SHP77 (cell line): Measurements from ENCODE around the gene EIF4E1B.

ENCODE experiments used
- DNase-seq, 2 experiments: peaks; one replicate each; lab custom pipeline; 2025; lab: John Stamatoyannopoulos, UW

Gene EIF4E1B

DNA sequence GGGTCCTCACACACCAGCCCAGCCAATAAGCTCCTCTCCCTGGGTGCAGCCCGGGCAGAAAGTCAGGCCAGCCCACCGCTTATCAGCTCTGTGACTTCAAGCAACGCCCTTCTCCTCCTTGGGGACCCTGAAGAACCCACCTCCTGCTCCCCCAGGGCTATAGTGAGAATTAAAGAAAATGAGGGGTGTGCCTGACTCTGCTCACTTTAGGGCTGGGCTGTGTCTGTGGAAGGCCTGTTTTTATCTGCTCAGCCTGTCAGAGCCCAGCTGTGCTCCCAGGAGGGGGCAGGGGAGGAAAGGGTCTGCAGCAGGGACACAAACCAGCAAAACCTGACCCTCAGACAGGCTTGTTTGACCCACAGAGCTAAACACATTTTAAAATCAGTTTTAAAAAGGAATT is 24.4 kb upstream of the EIF4E1B start:
- DNase-seq, result no peak

DNA sequence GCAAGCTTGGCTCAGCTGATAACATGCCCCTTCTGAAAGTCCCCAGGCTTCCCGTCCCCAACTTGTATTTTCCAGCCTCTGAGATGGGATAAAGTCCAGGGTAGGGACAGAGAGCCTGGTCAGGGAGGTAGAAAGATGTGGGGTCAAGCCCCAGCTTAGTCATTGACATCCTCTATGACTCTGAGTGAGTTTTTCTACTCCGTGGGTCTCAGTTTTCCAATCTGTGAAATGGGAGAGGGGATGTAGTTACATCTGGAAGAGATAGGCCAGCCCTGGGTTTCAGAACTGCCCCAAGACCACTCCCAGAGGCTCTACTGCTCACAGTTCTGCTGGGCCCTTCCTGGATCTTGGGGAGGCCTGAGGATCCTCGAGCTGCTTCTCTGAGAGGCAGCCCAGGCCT is 23.6 kb upstream of the EIF4E1B start:
- DNase-seq, result no peak

DNA sequence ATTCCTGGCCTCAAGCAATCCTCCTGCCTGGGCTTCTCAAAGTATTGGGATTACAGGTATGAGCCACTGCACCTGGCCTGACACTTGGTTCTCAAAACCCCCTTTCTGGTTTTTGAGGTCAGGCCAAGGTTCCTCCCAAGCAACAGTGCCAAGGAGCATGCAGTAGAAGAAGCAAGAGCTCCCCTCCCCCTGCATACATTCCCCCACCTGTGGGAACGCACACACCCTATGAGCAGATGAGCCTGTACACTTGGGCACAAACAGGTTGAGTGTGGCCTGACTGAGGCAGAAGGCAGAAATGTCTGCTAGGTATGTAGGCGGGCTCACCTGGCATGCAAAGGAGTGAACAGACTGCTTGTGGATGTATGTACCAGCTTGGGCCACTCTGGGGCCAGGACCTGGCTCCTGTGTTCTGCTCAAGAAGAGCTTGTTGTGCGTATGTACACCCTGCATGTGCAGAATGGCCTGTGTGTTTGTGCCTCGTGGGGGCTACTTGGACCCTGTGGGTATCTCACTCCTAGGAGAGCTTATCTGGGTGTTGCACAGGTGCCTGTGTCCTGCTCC is 22.3 kb upstream of the EIF4E1B start:
- no peak for DNase-seq

DNA sequence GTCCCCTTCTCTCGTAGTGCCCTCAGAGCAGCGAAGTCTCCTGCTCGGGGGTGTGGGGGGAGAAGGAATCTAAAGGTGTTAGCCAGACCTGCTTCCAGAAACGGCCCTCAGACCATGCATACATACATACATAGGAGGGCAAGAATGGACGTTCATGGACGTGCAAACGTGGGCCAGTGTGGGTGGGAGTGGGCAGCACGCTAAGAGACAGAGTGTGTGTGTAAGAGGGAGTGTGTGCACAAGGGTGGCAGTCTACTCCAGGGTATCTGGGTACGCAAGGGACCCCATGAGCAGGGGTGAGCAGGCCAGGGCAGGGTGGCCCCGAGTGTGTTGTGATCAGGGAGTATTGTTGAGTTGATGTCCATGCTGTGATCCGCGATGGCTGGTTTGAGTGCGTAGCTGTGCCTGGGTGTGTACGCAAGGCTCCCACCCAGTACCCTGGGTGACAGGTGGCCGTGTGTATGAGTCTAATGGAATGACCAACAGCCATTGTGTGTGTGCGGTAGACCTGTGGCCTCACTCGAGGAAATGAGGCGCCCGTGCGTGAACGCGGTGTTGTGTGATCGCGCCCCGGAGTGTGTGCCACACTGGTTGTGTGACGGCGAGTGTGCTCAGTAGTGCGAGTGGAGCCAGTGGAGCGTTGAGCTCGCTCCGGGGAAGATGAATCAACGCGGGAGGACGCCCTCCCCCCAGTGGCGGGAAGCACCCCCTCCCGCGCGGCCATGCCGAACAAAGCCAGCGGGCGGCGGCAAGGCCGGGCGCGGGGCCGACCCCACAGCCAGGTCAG is 21.3 kb upstream of the EIF4E1B start:
- DNase-seq, result no peak

DNA sequence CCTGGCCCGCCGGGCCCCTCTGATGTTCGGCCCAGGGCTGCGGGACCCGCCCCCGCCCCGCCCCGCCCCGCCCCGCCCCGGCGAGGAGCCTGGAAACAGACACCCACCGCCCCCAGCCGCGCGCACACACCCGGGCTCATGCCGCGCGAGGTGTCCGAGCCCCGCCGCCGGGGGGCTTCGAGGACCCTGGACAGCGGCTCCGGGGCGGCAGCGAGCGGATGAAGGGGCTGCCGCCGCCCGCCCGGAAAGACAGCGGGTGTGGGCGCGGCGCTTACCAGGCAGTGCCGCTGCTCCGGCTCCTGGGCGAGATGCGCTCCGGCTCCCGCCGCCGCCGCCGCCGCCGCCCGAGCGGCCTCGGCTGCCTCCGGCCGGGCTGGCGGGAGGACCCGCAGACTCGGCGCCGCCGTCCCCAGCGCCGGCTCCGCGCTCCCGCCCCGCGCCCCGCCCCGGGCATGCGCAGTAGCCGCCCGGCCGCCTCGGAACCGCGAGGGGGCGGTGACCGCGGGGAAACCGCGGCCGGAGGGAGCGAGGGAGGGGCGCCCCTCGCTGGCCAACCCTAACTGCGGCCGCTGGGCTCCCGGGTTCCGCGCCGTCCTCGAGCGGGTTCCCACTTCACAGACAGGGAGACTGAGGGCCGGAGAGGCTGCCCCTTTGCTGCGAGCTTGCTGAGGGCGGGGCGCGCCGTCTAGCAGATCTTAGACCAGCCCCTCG is 20.6 kb upstream of the EIF4E1B start, which contains the start of gene GPRIN1:
TSS of gene GPRIN1 (minus strand) at position 433 of the 711 bp plus-strand sequence. CDS start 10,322 bp downstream, outside the sequence.
- peak; percentile 41 to 61 for DNase-seq

DNA sequence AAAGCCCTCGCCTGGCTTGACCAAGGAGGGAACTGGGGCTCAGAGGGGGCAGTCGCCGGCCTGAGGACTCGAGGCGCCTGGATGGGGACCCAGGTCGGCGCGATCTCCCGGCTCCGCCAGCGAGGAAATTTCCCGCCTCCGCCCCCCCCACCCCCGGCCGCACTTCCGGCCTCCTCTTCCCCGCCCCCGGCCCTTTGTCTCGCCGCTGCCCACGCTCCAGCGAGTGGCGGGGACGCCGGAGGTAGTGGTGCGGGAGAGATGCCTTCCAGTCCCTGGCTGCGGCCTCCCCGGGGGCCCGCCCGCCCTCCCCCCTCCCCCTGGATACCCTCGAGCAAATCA is 20.1 kb upstream of the EIF4E1B start:
- peak; percentile 19 to 39 for DNase-seq

DNA sequence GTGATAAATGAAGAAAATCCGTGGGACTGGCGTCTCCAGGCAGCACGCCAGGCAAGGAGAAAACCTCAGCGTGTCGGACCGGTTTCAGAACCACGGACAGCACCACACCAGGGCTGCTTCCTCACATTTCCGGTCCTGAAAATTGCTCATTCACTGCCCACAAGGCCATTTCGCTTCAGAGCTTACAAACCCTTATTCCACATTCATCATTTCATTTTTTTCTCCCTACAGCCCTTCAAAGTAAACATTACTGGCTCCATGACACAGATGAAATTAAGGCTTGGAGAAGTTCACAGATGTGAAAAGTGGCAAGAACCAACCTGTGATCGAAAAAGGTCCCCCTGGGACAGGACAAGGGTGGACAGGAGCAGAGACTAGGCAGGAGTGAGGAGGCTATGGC is 19.0 kb upstream of the EIF4E1B start:
- no peak for DNase-seq

DNA sequence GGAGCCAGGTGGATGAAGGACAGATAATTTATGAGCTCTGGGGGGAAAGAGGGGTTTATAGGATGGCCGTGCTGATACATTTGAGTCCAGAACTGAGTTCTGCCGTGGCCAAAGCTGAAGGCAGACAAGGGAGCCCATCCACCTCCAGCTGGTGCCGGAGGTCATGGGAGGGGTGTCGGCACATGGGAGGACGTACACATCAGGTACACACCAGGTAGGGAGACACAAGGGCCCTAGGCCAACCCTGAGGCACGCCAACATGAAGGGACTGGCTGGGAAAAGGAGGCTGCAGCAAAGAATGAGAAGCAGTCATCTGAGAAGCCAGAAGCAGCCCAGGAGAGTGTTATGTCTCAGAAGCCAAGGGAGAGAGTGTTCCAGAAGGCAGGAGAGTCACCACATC is 18.5 kb upstream of the EIF4E1B start:
- DNase-seq, result no peak

DNA sequence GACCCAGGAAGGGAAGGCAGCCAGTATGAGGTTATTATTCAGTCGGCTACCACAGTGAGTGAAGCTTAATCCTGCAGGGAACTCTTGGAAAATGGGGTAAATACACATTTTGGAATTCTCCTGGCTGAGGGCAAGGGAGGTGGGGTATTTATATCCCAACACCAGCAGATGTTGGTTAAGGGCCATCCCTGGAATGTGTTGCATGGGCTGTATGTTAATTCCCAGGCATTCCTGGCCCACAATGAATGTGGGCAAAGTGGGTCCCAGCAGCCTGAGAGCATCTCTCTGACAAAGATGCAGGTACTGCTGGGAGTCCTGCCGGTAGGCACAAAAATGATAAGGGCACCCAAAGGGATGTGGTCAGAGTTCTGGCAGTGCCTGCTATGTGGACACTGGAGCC is 17.6 kb upstream of the EIF4E1B start:
- DNase-seq, result no peak

DNA sequence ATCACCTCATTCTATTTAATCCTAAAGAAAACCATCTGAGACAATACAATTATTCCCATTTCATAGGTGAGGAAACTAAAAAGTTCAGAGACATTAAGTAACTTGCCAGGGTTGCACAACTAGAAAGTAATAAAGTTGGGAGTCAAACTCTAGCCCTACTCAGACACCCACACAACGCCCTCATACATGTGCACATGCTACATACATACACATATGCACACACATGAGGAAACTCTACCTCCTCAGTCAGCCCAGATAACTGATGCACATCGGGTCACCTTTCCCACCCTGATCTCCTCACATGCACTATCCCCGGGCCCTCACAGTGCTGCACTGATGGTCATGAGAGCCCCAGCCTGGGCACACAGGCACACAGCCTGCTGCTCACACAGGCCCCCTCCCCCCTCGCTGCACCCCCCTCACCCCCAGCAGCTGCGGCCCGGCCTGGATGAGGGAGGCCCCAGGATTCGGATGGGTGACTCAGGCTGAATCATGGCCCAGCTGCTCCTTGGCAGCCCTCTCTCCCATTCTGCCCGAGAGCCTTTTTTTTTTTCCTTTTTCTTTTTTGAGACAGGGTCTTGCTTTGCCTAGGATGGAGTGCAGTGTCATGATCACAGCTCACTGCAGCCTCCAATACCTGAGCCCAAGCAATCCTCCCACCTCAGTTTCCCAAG is 15.5 kb upstream of the EIF4E1B start:
- DNase-seq, result no peak

DNA sequence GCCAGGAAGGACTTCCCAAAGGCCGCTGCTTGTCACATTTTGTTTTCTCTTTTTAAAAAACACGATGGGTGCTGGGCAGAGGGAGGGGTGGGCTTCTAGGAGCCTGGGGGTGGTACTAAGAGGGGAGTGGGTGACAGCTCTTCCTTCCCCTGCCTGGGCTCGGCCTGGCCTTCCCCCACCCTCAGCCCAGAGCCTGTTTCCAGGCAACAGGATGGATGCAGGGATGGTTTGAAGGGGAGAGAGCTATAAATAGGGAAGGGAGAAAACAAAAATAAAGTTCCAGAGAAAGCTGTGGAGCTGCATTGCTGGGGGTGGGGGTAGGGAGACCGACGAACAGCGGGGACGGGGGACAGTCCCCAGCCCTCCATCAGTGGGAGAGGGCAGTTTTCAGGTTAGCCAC is 14.0 kb upstream of the EIF4E1B start:
- DNase-seq, result no peak

DNA sequence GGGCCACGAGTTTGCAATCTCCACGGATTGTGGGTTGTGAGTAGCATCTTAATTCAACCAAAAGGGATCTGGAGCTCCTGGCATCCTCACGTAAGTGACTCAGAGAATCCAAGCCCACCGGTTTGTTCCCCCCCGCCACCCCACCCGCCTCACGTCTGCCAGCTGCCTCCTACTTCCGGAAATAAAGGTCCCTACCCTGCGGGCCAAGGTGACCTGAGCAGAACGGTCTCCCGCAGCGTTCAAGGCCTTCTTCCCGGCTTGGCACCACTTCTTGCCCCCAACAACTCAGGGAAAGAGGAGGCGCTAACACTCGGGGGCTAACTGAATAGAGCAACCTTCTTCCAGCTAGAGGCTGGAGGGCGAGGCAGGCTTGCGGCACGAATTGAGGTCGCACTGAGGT is 11.7 kb upstream of the EIF4E1B start:
- DNase-seq, result no peak

DNA sequence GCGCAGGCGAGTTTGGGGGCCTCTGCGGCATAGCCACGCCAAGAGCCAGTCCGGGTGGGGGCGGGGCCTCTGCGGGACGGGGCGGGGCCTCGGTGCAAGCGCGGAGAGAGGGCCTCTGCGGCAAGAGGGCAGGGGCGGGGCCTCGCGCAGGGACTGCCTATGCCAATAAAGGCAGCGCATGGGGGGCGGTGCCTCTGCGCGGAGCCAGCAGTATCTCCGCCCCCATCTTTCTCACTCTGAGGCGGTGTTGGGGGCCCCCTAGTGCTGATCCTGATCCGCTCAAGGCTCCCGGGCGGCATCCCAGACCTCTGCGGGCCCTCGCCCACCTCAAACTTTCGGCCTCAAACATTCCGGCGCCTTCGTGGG is 11.3 kb upstream of the EIF4E1B start:
- DNase-seq, result no peak

DNA sequence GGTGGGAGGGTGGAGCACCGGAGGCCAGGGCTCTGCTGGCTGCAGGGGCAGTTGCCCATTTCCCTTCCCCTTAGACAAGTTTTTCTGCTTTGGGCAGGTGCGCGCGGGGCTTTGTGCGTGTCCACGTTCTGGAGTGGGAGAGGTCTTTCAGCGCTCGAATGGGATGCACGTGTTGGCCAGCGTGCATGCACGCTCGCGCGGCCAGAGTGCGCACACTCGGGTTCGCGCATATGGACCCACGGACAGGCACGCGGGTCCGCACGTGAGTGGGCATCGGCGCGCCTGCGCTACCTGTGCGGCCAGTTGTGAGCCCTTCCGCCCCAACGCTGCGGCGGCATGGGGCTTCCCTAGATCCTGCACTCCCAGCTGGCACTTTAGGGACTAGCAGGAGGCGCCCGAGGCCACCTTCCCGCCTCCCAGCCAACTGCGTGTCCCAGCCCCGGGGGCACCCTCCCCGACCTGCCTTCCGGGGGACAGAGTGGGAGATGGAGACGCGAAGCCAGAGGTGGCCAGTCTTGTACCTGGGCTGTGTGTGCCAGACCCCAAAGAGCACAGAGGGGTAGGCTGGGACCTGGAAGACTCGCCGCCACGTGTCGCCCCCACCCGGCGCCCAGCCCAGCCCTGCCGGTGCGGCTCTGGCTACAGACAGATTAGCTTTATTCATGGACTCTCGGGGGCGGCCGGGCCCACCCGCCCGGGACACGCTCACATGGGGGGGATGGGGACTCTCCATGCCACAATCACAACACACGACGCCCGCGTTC is 10.7 kb upstream of the EIF4E1B start:
- DNase-seq, result no peak

DNA sequence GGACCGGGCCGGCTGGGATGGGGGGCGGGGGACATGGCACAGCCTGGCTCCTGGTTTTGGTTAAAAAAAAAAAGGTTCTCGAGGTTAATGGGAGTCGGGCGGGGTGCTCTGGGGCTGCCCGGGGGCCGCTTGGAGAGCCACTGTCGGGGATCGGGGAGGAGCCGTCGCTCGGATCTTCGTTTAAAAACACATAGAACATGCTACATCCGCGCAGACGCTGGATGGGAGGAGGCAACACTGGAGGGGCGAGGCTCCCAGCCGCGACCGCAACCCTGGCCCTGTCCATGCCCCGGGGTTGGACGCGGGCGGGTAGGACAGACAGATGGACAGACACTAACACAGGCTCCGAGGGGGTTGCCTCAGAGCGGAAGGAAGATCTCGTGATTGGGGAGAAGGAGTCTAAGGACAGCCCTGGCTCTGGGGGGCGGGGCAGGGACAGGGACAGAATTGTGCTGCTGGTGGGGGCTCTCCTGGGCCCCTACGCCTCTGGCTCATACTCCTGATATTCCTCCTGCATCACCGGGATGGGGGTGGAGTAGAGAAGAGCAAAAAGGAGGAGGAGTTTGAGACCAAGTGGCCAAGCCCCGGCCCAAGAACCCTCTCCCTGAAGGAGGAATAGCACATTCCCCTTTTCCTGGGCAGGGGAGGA is 10.0 kb upstream of the EIF4E1B start:
- DNase-seq, result no peak

DNA sequence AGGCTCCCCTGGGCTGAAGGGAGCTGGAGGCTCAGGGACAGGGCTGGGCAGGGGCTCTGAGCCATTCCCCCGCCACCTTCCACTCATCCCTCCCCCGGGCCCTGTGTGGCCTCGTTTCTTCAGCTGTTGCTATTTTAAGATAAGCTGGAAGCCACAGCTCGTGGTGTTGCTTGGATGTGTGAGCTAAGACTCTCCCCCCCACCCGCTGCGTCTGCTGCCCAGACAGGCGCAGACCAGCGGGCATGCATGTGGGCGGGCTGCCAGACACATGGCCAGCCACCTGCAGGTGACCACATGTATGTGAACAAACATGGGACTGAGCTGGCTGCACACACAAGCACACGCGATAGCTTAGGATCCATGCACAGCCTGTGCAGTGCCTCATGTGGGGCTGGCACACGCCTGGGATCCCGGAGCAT is 8.8 kb upstream of the EIF4E1B start:
- DNase-seq, result no peak

DNA sequence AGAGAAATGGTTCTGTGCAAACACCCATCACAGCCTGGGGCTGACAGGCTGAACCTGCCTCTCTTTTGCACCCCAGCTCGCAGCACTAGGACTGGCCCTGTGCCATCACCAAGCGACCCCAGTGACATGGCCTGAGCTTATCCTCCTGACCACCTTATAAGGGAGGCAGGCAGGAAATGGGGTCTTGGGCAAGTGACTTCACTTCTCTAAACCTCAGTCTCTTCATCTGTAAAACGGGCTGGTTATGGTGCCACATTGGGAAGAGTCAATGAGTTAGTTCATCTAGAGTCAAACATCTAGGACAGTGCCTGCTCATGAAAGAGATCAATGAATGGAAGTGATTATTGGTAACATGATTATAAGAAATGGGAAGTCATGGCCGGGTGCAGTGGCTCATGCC is 6.3 kb upstream of the EIF4E1B start:
- no peak for DNase-seq

DNA sequence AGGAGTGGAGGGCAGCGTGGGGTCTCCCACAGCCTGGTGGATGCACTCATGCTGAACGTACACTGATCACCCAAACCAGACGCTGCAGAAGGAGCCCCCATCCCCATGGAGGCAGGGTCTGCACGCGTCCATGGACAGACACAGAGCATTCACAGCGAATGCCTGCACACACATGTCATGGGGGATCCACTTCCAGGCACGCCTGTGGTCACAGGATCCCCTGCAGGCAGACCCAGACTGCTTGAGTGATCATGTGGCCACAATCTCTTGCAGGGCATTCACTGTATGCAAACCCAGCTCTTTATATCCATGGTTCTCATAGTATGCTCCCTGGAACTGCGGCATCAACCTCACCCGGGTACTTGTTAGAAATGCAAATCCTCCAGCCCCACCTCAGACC is 5.5 kb upstream of the EIF4E1B start:
- no peak for DNase-seq

DNA sequence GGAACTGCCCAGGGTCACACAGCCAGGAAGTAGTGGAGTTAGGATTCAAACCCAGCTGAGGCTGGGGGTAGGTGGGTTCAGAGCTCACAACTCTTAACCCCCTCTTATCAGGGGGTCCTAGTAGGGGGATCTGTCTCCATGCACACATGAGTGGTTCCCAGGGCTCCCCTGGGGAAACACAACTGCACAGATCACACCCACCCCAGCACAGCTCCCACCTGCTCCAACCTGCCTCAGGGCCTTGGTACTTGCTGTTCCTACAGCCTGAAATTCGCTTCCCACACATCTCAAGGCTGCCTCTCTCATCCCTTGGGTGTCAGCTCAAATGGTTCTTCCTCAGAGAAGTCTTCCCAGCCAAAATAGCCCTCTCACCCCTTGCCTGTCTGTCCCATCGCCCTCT is 5.0 kb upstream of the EIF4E1B start:
- no peak for DNase-seq

DNA sequence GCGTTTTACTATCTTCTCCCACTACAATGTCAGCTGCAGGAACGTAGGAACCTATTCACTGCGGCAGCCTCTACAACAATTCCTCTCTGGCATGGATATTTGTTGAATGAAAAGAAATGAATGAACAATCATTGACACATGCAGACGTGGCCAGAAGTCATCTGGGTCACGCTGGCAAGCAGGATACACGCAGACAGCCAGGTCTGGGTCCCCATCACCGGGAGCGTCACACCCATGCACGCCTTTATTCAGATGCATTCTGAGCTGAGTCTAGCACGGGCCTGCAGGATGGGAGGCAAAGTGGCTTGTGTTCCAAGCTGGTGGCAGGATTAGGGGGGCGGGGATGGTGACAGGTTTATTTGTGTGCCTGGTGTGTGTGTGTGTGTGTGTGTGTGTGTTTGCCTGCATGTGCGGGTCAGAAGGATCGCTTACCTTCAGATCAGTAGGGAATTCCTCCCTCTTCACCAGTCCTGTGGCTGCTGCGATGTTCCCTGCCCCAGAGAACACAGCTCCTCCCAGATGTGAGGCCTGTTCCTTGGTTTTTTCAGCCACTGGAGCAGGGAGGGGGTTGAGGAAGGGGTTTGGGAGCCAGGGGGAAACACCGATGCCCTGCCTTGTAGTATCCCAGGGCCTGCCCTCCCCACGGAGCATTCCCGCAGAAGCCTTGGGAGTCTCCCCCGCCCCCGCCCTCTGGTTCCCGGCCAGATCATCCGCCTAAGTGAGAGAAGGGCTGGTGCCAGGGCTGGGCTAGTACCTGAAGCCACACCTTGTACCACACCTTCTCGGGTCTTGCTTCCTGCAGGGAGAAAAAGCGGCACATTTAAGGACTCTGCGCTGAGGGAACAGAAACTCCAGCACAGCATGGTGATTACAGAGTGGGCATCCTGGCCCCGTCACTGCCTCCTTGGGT is 4.3 kb upstream of the EIF4E1B start:
- DNase-seq, result no peak

DNA sequence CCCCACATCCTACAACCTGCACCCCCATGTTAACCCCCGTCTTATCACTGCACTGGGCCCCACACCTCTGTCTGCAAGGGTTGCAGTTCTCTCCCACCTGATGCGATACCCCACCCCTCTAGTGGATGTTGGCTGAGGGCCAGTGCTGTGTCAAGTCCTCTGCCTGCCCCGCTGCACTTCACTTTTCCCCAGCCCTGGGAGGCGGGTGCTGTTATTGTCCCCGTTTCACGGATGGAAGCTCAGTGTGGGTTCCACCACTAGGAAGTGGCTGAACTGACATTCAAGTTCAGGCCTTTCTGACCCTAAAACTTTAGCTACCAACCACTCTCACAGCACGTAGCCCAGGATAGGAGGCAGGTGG is 3.6 kb upstream of the EIF4E1B start:
- DNase-seq, result no peak
